LHCN-M2 (cell line): ENCODE data around the gene BMF. TPM values are rescaled to one million over a fixed set of nuclear protein-coding genes. Genes with fewer than 3 reads are reported as not detected.
A peak's percentile ranks its signal among the peaks of the same experiment; 100 is the strongest.

ENCODE experiments used
- DNase-seq: peaks from one replicate; pipeline ENCODE4 v3.0.0-alpha.2; 2012; ENCODE audit warnings: low read depth
- total RNA-seq: library from RNA; depleted of rRNA; stranded (reverse); fragments of >200 nt; gene quantifications from 2 replicates; pipeline ENCODE4 v1.2.3, GENCODE V29; 2014

The BMF gene
- total RNA-seq, 1 experiment from 2014 or later, result 8.7 TPM

GRCh38 chr15:40104296-40104864 lies 4.3 kb downstream of the BMF start:
- DNase-seq, result no peak

DNA sequence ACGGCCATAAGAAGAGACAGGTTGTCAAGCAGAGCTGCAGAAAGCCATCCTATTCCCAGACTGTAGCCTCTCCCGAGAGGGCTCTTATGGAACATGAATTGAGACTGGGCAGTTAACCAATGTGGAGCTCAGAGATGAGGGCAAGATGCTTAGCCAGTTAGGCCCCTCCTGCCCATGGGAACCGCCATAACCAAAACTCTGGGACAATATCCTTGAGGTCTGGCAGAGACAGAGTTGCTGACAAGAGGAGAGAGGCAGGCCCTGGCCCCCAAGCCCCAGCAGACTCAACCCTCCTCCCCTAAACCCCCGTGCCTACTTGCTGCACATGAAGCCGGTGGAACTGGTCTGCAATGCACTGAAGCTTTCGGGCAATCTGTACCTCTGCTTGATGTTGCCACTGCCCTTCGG lies 4.8 kb downstream of the BMF start:
- DNase-seq, result no peak

GRCh38 chr15:40102897-40103858 lies 5.5 kb downstream of the BMF start:
- DNase-seq, result peak; percentile 87

- peak; percentile 65 for DNase-seq
These were observed 7.5 kb downstream of the BMF start for GRCh38 chr15:40100947-40101905.

DNA sequence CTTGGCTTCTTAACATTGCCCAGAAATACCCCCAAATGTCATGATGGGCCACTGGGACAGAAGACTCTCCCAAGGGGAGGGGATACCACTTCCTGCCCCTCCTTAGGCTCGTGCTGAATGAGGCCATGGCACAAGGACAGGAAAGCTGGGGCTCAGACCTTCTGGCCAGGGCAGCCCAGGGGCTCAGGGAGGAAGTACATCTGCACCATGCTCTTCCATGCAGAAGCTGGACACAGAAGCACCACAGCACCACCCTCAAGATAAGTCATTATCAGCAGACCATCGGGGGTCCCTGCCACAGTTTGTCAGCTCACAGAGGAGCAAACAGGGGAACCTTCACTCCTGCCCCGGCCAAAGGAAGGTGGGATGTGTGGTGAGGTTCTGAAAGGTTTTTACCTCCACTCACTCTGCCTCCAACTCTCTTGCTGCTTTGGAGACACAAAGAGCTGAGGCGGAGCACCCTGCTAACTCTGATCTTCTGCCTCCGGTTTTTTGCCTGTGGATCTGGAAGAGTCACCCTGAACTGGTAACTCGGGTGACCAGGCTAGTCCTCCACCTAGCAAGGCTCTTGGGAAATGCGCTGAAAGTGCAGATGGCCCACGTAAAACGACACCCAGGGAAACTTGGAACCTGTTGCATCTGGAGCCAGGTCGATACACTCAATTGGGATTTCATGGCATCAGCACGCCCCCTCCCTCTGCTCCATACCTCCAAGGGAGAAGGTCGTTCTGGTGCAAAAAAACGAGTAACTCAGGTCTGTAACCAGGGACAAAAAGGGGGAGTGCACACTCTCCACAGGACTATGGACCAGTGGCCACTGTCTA lies 8.3 kb downstream of the BMF start:
- no peak for DNase-seq

DNA sequence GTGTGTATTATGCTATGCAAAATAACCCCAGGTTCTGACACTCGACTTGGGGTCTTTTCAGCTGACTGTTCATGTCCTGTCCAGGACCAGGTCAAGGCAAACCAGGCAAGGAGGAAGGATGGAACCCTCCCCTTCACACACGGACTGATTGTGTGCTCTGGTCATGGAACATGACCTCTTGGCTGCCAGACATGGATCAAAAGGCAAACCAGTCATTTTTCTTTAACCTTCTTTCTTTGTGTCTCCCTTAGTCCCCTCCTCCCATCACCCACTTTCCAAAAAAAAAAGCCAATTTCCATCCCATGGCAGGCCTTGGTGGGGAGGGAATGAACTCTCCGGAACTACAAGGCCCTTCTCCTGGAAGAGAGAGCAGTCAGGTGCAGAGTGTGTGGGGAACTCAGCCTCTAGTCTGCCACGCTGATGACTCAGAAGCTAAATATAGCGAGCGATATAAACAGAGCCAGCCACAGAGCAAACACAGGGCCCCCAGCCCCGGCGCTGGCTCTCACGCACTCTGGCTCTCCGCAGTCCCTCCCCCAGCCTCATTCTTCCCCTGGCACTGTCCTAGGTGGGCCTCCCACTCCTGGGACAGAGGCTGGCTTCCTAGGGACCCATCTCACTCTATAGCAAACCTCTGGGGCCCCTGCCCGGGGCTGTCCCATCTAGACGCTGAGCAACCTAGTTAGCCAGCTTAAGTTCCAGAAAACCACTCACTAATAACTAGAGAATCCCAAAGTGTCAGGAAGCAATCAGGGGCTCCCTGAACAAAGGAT lies 10.0 kb downstream of the BMF start:
- DNase-seq, result peak; percentile 91

DNA sequence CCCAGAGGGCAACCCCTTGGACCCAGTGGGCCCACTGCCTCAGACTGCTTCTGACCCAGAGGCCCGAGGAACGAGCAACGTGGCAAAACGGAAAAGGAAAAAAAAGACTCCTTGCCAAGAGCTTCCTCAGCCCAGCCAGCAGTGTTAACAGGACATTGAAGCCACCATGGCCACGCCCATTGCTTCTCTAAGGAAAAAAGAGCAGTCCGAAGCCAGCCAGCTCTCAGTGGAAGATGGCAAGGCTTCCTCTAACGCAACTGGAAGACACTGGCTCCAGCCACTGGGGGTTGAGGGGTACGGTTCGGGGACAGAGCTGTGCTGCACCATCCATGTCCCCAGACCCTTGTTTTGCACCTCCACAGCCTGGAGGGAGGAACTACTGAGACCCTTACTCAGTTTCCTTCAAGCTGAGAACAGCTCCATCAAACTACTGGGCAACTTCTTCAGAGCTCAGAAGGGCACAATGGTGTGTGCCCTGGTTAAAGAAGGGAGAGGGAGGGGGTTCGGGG lies 10.7 kb downstream of the BMF start:
- DNase-seq, result no peak

- no peak for DNase-seq
These were observed 11.3 kb downstream of the BMF start for GRCh38 chr15:40097096-40097967.

DNA sequence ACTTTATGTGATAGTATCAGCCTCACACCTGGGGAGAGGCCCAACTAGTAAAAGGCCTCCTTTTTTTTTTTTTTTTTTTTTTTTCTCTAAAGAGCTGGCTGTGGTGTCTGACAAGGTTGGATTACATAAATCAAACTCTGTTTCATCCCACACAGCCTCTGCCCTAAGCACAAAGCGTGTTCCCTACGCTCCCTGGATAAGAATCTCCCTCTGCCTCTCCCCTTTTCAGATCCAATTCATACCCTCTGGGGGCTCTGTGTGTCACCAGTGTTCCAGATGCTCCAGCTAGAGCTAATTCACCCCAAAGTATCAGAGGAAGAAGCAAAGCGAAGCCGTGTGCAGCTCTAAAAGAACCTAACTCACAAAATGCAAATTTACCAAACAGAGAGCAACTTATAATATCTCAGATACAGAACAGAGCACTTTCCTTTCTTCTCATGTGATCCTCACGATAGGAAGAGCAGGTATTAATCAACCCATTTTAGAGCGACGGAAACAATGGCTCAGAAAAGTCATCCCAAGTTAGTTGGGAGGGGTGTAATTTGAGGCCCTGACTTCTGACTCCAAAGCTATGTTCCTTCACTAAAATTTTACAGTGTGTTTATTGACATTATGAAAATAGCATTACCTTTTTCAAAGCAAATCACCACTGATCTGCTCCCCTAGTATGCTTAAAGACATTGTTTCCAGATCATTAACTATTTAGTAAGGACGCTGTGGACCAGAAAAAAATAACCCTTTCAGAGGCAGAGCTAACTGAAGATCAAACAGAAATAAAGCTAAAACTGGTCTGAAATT lies 12.4 kb downstream of the BMF start:
- DNase-seq, result no peak

- no peak for DNase-seq
These were observed 13.1 kb downstream of the BMF start for GRCh38 chr15:40095371-40096093.

GRCh38 chr15:40094156-40094555 lies 14.5 kb downstream of the BMF start:
- no peak for DNase-seq

DNA sequence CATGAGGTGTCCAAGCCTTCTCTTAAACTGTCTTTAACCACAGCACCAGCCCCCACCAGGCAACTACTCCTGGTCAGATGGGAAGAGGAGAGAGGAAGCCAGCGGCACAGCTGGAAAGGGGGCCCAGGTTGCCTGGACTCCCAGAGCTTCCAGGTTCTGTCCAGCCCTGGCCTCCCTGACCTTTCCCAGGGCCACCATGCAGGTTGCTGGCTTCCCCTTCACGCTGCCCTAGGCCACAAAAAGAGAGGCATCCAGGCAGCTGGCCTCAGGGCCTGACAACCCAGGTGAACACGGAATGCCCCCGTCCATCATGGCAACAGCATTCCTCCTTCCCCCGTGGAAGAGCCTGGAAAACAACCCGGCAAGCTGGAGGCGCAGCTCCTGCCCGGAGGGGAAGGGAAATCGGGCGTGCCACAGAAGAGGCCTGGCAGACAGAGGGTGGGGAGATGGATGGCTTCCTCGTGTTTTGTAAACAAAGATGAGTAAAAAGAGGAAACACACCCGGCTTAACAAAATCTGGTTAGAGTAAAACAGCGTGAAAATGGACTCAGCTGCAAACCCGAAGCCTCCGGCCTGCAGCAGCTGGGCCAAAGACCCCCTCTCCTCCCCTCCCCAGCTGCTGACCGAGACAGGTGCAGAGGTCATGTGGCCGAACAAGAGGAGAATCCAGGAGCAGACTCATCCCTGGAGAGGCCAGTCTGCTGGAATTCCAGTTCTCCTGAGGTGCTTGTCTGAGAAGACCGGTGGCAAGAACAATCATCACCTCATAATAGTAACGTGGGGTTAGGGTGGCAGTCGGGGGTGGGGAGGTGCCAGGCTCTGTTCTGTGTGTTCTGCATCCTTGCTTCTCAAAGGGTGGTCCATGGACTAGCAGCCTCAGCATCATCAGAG lies 15.5 kb downstream of the BMF start:
- peak; percentile 76 for DNase-seq

- DNase-seq, result no peak
These were observed 16.3 kb downstream of the BMF start for GRCh38 chr15:40092256-40092978.

DNA sequence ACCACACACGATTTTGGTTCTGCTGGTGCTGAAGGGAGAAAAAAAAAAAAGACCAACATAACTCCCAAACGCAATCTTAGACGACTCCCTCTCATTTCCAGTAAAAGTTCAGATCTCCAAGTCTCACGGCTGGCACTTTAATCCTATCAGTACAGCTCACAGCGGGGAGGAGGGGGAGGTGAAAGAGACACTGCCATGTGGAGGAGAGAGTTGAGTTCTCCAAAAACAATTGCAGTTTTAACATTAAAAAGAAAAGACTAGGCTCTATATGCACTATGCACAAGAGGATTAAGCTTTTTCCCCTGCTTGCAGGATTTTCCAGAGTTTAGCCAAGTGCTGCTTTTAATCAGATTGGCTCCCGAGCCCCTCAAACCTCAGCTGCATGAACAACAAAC lies 16.8 kb downstream of the BMF start:
- no peak for DNase-seq

GRCh38 chr15:40090774-40091455 lies 17.8 kb downstream of the BMF start:
- DNase-seq, result no peak
